Brain microvascular endothelial cell (primary cell): ENCODE data around the gene ROCK2.

Experiments used
- DNase-seq: peaks from one replicate; pipeline ENCODE4 v3.0.0-alpha.2; 2020
- H3K27ac ChIP-seq: fragments of 250-450 bp; sonication (Bioruptor Pico); 2 replicates; pipeline ENCODE4 v1.5.1; 2020; ENCODE audit warnings: mild to moderate bottlenecking, moderate library complexity
- H3K27me3 ChIP-seq: fragments of 250-450 bp; sonication (Bioruptor Pico); replicated peaks from 2 replicates; pipeline ENCODE4 v1.5.1; 2020; ENCODE audit warnings: mild to moderate bottlenecking
- H3K36me3 ChIP-seq: fragments of 250-450 bp; sonication (Bioruptor Pico); replicated peaks from 2 replicates; pipeline ENCODE4 v1.5.1; 2020; ENCODE audit warnings: mild to moderate bottlenecking
- H3K4me3 ChIP-seq: 2 replicates; pipeline ENCODE4 v1.5.1; 2011; ENCODE audit warnings: low read depth, mild to moderate bottlenecking, control low read depth, low read length, moderate library complexity
- CTCF ChIP-seq: IDR thresholded peaks from 2 replicates; pipeline ENCODE4 v1.5.1; 2011; ENCODE audit warnings: low read depth, mild to moderate bottlenecking, moderate library complexity, low read length, control low read depth, inconsistent platforms; ENCODE audit errors: missing control alignments
- in situ Hi-C: cut with HindIII; loops from 2 replicates; pipeline ENCODE4 v1.10.0; 2017; ENCODE audit warnings: low sequenced_read_pairs, low pct_ligation_motif_present

ROCK2 gene

GRCh38 chr2:11163439-11164317, 180.8 kb downstream of the ROCK2 start:
- Histone ChIP-seq H3K4me3 (no peak overlapping the region), H3K36me3 (no peaks in the 10 kb centered on the region), H3K27me3 (no peaks in the 10 kb centered on the region), H3K27ac (no peak overlapping the region)
- in situ Hi-C loops: no loop called here
- no peak for TF ChIP-seq CTCF
- DNase-seq: no peak

GRCh38 chr2:11161747-11162146, 182.7 kb downstream of the ROCK2 start:
- no peak for TF ChIP-seq CTCF
- Histone ChIP-seq H3K4me3 (no peak overlapping the region), H3K27ac (no peak overlapping the region), H3K27me3 (no peaks in the 10 kb centered on the region), H3K36me3 (no peaks in the 10 kb centered on the region)
- no peak for DNase-seq
- in situ Hi-C loops: no loop called here

GRCh38 chr2:11160731-11161455, 183.5 kb downstream of the ROCK2 start:
- no peak overlapping the region for H3K27ac ChIP-seq
- TF ChIP-seq CTCF: no peak
- DNase-seq: no peak
- H3K27me3 ChIP-seq: no peaks in the 10 kb centered on the region
- no peaks in the 10 kb centered on the region for H3K36me3 ChIP-seq
- in situ Hi-C loops: no loop called here
- H3K4me3 ChIP-seq: no peak overlapping the region

GRCh38 chr2:11160256-11160655, 184.2 kb downstream of the ROCK2 start:
- no peak overlapping the region for H3K27ac ChIP-seq
- H3K27me3 ChIP-seq: no peaks in the 10 kb centered on the region
- no peaks in the 10 kb centered on the region for H3K36me3 ChIP-seq
- no peak for DNase-seq
- no peak overlapping the region for H3K4me3 ChIP-seq
- in situ Hi-C loops: no loop called here
- TF ChIP-seq CTCF: no peak

- Histone ChIP-seq H3K36me3 (no peaks in the 10 kb centered on the region), H3K27me3 (no peaks in the 10 kb centered on the region), H3K27ac (no peak overlapping the region), H3K4me3 (no peak overlapping the region)
- no peak for TF ChIP-seq CTCF
- in situ Hi-C loops: no loop called here
- no peak for DNase-seq
These were observed 184.8 kb downstream of the ROCK2 start for GRCh38 chr2:11159574-11160170.
